ENCODE measurements around the gene GSTM2.
A peak's percentile ranks its signal among the peaks of the same experiment; 100 is the strongest.
"Not testable (repeated sequence)": the region's sequence is repeated elsewhere in the genome, so short reads cannot be mapped to it uniquely, and the experiment has no call there.

Gene GSTM2

GRCh38 chr1:109659997-109660690 is 7.7 kb upstream of the GSTM2 start:
- Histone ChIP-seq H4K8ac (ENCODE audit: low read length) (no peak overlapping the region), H3K4me1 (ENCODE audit: control insufficient read depth, insufficient read depth, low read depth, low read length) (peaks cover 27% of the 10 kb centered on the region), H3K4me3 (ENCODE audit: insufficient read depth in 1 of 2, low read depth in 1 of 2, low read length in 2 of 2) (no peak overlapping the region), H2AK5ac (ENCODE audit: low read length, severe bottlenecking) (no peak overlapping the region), H3K4me2 (ENCODE audit: low read length, poor library complexity, severe bottlenecking) (no peak overlapping the region), H3K9ac (ENCODE audit: low read length) (no peak overlapping the region), H3K79me1 (replicated peaks; ENCODE audit: low read length, poor library complexity, severe bottlenecking) (no peaks in the 10 kb centered on the region), H2AFZ (ENCODE audit: low read depth, low read length) (no peak overlapping the region), H3K18ac (ENCODE audit: low read depth in 1 of 2, low read length in 2 of 2) (no peak overlapping the region), H3K27ac (ENCODE audit: low read length, poor library complexity, severe bottlenecking) (no peak overlapping the region), H3K36me3 (ENCODE audit: control insufficient read depth in 1 of 2, insufficient read depth in 2 of 2, low read depth in 1 of 2, low read length in 2 of 2) (peaks cover 7% of the 10 kb centered on the region in 2 experiments), H3K9me3 (ENCODE audit: control insufficient read depth, low read length) (no peaks in the 10 kb centered on the region), H3K4ac (ENCODE audit: low read depth in 1 of 2, low read length in 2 of 2) (no peak overlapping the region), H3K14ac (ENCODE audit: low read length in 2 of 2) (no peak overlapping the region), H2BK120ac (ENCODE audit: low read depth, low read length) (no peak overlapping the region), H4K91ac (ENCODE audit: low read length) (no peak overlapping the region), H2BK12ac (ENCODE audit: low read length in 2 of 2) (no peak overlapping the region), H2BK5ac (ENCODE audit: low read depth, low read length, poor library complexity, severe bottlenecking) (no peak overlapping the region), H3K27me3 (ENCODE audit: control insufficient read depth in 1 of 2, insufficient read depth in 1 of 2, low read length in 2 of 2) (no peaks in the 10 kb centered on the region), H2BK15ac (ENCODE audit: low read depth, poor library complexity, severe bottlenecking) (no peak overlapping the region), H3K23ac (ENCODE audit: low read length in 2 of 2) (no peak overlapping the region)
- 87% methylated on average over 4 of the region's 5 CpGs for WGBS
- no peak for DNase-seq

- not testable (repeated sequence) for H3K23ac ChIP-seq (ENCODE audit: low read length in 2 of 2); H4K91ac ChIP-seq (ENCODE audit: low read length); H3K27ac ChIP-seq (ENCODE audit: low read length, poor library complexity, severe bottlenecking); H3K79me1 ChIP-seq (replicated peaks; ENCODE audit: low read length, poor library complexity, severe bottlenecking); H2BK15ac ChIP-seq (ENCODE audit: low read depth, poor library complexity, severe bottlenecking); H2BK12ac ChIP-seq (ENCODE audit: low read length in 2 of 2); H4K8ac ChIP-seq (ENCODE audit: low read length); DNase-seq; H2AFZ ChIP-seq (ENCODE audit: low read depth, low read length); H3K9ac ChIP-seq (ENCODE audit: low read length); H3K14ac ChIP-seq (ENCODE audit: low read length in 2 of 2); H3K4me2 ChIP-seq (ENCODE audit: low read length, poor library complexity, severe bottlenecking); H3K4ac ChIP-seq (ENCODE audit: low read depth in 1 of 2, low read length in 2 of 2); H3K4me3 ChIP-seq (ENCODE audit: insufficient read depth in 1 of 2, low read depth in 1 of 2, low read length in 2 of 2); H3K9me3 ChIP-seq (ENCODE audit: control insufficient read depth, low read length); H3K36me3 ChIP-seq (ENCODE audit: control insufficient read depth in 1 of 2, insufficient read depth in 2 of 2, low read depth in 1 of 2, low read length in 2 of 2); H2BK5ac ChIP-seq (ENCODE audit: low read depth, low read length, poor library complexity, severe bottlenecking); H3K27me3 ChIP-seq (ENCODE audit: control insufficient read depth in 1 of 2, insufficient read depth in 1 of 2, low read length in 2 of 2); H2AK5ac ChIP-seq (ENCODE audit: low read length, severe bottlenecking); H2BK120ac ChIP-seq (ENCODE audit: low read depth, low read length); H3K18ac ChIP-seq (ENCODE audit: low read depth in 1 of 2, low read length in 2 of 2)
- H3K4me1 ChIP-seq (ENCODE audit: control insufficient read depth, insufficient read depth, low read depth, low read length) = peaks cover 23% of the 10 kb centered on the region
- 95% methylated on average over 2 of the region's 4 CpGs for WGBS
Observed at GRCh38 chr1:109660691-109661026, 7.2 kb upstream of the GSTM2 start.

DNA sequence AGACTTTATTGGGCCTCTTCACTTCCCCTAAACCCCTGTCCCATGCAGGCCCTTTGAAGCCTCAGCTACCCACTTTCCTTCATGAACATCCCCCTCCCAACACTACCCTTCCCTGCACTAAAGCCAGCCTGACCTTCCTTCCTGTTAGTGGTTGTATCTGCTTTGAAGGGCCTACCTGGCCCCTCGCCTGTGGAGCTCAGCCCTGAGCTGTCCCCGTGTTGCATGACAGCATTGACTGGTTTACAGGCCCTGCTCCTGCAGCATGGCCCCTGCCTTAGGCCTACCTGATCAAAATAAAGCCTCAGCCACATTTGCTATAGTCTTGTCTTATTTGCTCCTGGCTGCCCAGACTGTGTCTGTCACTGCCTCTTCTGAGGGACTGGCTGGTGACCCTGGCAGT is 6.5 kb upstream of the GSTM2 start:
- no peak for DNase-seq
- Histone ChIP-seq H3K4me3 (ENCODE audit: insufficient read depth in 1 of 2, low read depth in 1 of 2, low read length in 2 of 2) (no peak overlapping the region), H3K23ac (ENCODE audit: low read length in 2 of 2) (peak overlapping the region in 1 of 2 experiments; percentile 52), H2BK12ac (ENCODE audit: low read length in 2 of 2) (no peak overlapping the region), H3K9me3 (ENCODE audit: control insufficient read depth, low read length) (no peaks in the 10 kb centered on the region), H3K4me2 (ENCODE audit: low read length, poor library complexity, severe bottlenecking) (no peak overlapping the region), H4K8ac (ENCODE audit: low read length) (no peak overlapping the region), H3K18ac (ENCODE audit: low read depth in 1 of 2, low read length in 2 of 2) (no peak overlapping the region), H2AFZ (ENCODE audit: low read depth, low read length) (no peak overlapping the region), H4K91ac (ENCODE audit: low read length) (no peak overlapping the region), H3K36me3 (ENCODE audit: control insufficient read depth in 1 of 2, insufficient read depth in 2 of 2, low read depth in 1 of 2, low read length in 2 of 2) (peaks cover 7% of the 10 kb centered on the region in 2 experiments), H2AK5ac (ENCODE audit: low read length, severe bottlenecking) (no peak overlapping the region), H2BK15ac (ENCODE audit: low read depth, poor library complexity, severe bottlenecking) (no peak overlapping the region), H3K27me3 (ENCODE audit: control insufficient read depth in 1 of 2, insufficient read depth in 1 of 2, low read length in 2 of 2) (no peaks in the 10 kb centered on the region), H2BK120ac (ENCODE audit: low read depth, low read length) (no peak overlapping the region), H3K9ac (ENCODE audit: low read length) (no peak overlapping the region), H2BK5ac (ENCODE audit: low read depth, low read length, poor library complexity, severe bottlenecking) (no peak overlapping the region), H3K4me1 (ENCODE audit: control insufficient read depth, insufficient read depth, low read depth, low read length) (peaks cover 19% of the 10 kb centered on the region), H3K79me1 (replicated peaks; ENCODE audit: low read length, poor library complexity, severe bottlenecking) (no peaks in the 10 kb centered on the region), H3K4ac (ENCODE audit: low read depth in 1 of 2, low read length in 2 of 2) (no peak overlapping the region), H3K27ac (ENCODE audit: low read length, poor library complexity, severe bottlenecking) (no peak overlapping the region), H3K14ac (ENCODE audit: low read length in 2 of 2) (no peak overlapping the region)
- 93% methylated on average over 2 of the region's 2 CpGs for WGBS

- H3K27ac ChIP-seq (ENCODE audit: low read length, poor library complexity, severe bottlenecking) = no peak overlapping the region
- H3K18ac ChIP-seq (ENCODE audit: low read depth in 1 of 2, low read length in 2 of 2) = no peak overlapping the region
- no peak overlapping the region for H3K9ac ChIP-seq (ENCODE audit: low read length)
- H3K4ac ChIP-seq (ENCODE audit: low read depth in 1 of 2, low read length in 2 of 2) = no peak overlapping the region
- no peak overlapping the region for H3K14ac ChIP-seq (ENCODE audit: low read length in 2 of 2)
- no peak overlapping the region for H2AFZ ChIP-seq (ENCODE audit: low read depth, low read length)
- no peak for DNase-seq
- H3K23ac ChIP-seq (ENCODE audit: low read length in 2 of 2) = no peak overlapping the region
- no CpG with 5 or more reads among the region's 1 CpG for WGBS
- H2BK12ac ChIP-seq (ENCODE audit: low read length in 2 of 2) = no peak overlapping the region
- no peak overlapping the region for H2AK5ac ChIP-seq (ENCODE audit: low read length, severe bottlenecking)
- no peak overlapping the region for H4K91ac ChIP-seq (ENCODE audit: low read length)
- H4K8ac ChIP-seq (ENCODE audit: low read length) = no peak overlapping the region
- H2BK120ac ChIP-seq (ENCODE audit: low read depth, low read length) = no peak overlapping the region
- peaks cover 13% of the 10 kb centered on the region for H3K4me1 ChIP-seq (ENCODE audit: control insufficient read depth, insufficient read depth, low read depth, low read length)
- no peak overlapping the region for H2BK5ac ChIP-seq (ENCODE audit: low read depth, low read length, poor library complexity, severe bottlenecking)
- no peaks in the 10 kb centered on the region for H3K9me3 ChIP-seq (ENCODE audit: control insufficient read depth, low read length)
- H3K27me3 ChIP-seq (ENCODE audit: control insufficient read depth in 1 of 2, insufficient read depth in 1 of 2, low read length in 2 of 2) = no peaks in the 10 kb centered on the region
- no peak overlapping the region for H3K4me3 ChIP-seq (ENCODE audit: insufficient read depth in 1 of 2, low read depth in 1 of 2, low read length in 2 of 2)
- H3K4me2 ChIP-seq (ENCODE audit: low read length, poor library complexity, severe bottlenecking) = no peak overlapping the region
- H2BK15ac ChIP-seq (ENCODE audit: low read depth, poor library complexity, severe bottlenecking) = no peak overlapping the region
- peaks cover 2 to 7% of the 10 kb centered on the region in 2 experiments for H3K36me3 ChIP-seq (ENCODE audit: control insufficient read depth in 1 of 2, insufficient read depth in 2 of 2, low read depth in 1 of 2, low read length in 2 of 2)
- H3K79me1 ChIP-seq (replicated peaks; ENCODE audit: low read length, poor library complexity, severe bottlenecking) = no peaks in the 10 kb centered on the region
Observed at GRCh38 chr1:109664671-109665070, 3.2 kb upstream of the GSTM2 start.

Measured in mesenchymal stem cell (in vitro differentiated cells and primary cell).